IMR-90 (cell line): ENCODE measurements around the gene CD38.

Experiments used
- CHD1 ChIP-seq: IDR thresholded peaks from 2 replicates; pipeline ENCODE4 v1.6.1; 2012; ENCODE audit warnings: low read depth, low read length, improper control_type of control experiment
- CTCF ChIP-seq: conservative IDR thresholded peaks from 2 replicates; pipeline ENCODE4 v1.5.1; 2012; ENCODE audit warnings: mild to moderate bottlenecking, low read depth, low read length, improper control_type of control experiment
- FOS ChIP-seq: fragments of 150-350 bp; IDR thresholded peaks from 2 replicates; pipeline ENCODE4 v1.6.1; 2016; ENCODE audit warnings: low read depth, low read length
- POLR2A ChIP-seq: IDR thresholded peaks from 2 replicates; pipeline ENCODE4 v1.6.1; 2012; ENCODE audit warnings: mild to moderate bottlenecking, low read depth, low read length
- USF2 ChIP-seq: fragments of 150-350 bp; IDR thresholded peaks from 2 replicates; pipeline ENCODE4 v1.6.1; 2017; ENCODE audit warnings: mild to moderate bottlenecking, antibody characterized with exemption, low read length, low read depth

GRCh38 chr4:15855804-15856475 is 77.8 kb downstream of the CD38 start:
- no peak for TF ChIP-seq USF2
- TF ChIP-seq CTCF, result no peak
- no peak for TF ChIP-seq CHD1
- no peak for TF ChIP-seq FOS
- TF ChIP-seq POLR2A, result no peak
